ENCODE data around the gene GPR132. TPM values are rescaled to one million over a fixed set of nuclear protein-coding genes. Genes with fewer than 3 reads are reported as not detected.

GPR132 gene
- total and polyA plus RNA-seq, 2 donors from 2014 or later: 0.17 to 4.2 TPM

DNA sequence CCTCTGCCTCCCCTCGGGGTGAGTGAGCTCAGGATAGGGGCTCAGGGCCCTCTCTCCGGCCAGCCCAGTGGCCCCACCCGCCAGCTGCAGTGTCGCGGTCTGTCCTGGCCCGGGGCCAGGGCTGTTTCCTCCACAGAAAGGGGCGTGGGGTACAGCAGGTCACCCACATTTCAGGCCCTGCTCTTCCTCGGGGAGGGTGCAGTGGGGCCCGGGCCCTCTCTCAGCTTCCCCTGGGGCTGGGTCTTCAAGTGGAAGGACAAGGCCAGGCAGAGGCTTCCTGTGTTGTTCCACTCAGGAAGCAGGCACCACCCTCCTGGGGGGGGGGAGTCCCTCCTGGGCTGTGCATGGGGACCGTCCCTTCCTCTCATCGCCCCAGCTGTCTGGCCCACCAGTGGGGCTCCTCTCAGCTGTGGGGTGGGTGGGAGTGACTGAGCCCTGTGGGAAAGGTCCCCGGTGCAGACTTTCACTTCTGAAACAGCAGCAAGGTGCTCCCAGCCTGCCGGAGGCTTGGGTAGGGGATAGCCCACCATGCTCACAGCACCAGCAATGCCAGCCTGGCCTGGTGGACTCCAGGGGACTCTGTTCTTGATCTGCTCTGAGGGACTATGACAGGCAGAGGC, 3.7 kb downstream of the GPR132 start:
- Histone ChIP-seq H3K27me3 (ENCODE audit: control insufficient read depth, insufficient read depth, low read length) (no peaks in the 10 kb centered on the region), H3K27ac (ENCODE audit: low read depth in 2 of 2, low read length in 2 of 2) (peak overlapping the region; percentile 22 to 72), H3K9me3 (ENCODE audit: control insufficient read depth in 2 of 3, insufficient read depth in 1 of 3, low read length in 3 of 3) (no peaks in the 10 kb centered on the region), H3K4me3 (ENCODE audit: low read length in 3 of 3) (no peak overlapping the region), H3K9ac (ENCODE audit: low read length in 3 of 3) (no peak overlapping the region), H3K4me1 (ENCODE audit: control insufficient read depth in 2 of 3, insufficient read depth in 2 of 3, low read depth in 1 of 3, low read length in 3 of 3) (peaks cover 0 to 15% (median 0%) of the 10 kb centered on the region in 3 donors), H3K36me3 (ENCODE audit: control insufficient read depth in 2 of 3, insufficient read depth in 3 of 3, low read length in 3 of 3) (no peaks in the 10 kb centered on the region)
- DNase-seq: peak in 2 of 5 donors; percentile 58 to 75
- intact Hi-C loops (cut with DNase I): no loop called here
- FAIRE-seq: no peak
- TF ChIP-seq, protein P1, sequence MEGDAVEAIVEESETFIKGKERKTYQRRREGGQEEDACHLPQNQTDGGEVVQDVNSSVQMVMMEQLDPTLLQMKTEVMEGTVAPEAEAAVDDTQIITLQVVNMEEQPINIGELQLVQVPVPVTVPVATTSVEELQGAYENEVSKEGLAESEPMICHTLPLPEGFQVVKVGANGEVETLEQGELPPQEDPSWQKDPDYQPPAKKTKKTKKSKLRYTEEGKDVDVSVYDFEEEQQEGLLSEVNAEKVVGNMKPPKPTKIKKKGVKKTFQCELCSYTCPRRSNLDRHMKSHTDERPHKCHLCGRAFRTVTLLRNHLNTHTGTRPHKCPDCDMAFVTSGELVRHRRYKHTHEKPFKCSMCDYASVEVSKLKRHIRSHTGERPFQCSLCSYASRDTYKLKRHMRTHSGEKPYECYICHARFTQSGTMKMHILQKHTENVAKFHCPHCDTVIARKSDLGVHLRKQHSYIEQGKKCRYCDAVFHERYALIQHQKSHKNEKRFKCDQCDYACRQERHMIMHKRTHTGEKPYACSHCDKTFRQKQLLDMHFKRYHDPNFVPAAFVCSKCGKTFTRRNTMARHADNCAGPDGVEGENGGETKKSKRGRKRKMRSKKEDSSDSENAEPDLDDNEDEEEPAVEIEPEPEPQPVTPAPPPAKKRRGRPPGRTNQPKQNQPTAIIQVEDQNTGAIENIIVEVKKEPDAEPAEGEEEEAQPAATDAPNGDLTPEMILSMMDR (IDR thresholded peaks at IDR 0.05; ENCODE audit: borderline replicate concordance, extremely low read depth, insufficient read depth): no peak

DNA sequence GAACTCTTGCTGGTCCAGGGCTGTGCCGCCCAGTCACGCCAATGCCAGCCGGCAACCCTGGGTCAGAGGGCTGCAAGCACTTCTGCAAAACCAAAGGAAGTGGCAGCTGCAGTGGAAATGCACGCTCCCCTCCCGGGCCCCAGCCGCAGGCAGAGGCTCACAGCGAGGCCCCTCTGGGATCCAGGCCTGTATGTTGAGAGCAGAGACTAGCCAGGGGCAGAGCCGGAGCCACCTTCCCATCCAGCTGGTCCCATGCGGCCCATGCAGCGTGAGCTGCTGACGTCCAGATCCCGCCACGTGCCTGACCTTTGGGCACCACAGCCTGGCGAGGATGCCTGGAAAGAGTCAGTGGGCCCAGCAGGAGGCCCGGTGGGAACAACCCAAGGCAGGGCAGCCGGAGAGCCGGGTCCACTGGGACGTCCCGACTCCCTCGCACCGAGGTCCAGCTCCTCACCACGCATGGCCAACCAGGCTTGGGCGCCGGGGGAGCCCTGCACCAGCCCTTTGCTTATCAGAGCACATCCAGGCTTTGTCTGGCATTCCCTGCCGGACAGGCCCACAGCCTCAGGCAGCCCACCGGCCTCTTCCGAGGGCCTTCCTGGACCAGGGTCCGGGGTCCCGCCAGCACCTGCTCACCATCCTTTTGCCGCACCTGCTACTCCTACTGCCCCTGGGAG, 4.3 kb downstream of the GPR132 start:
- H3K27ac ChIP-seq (ENCODE audit: low read depth in 2 of 2, low read length in 2 of 2): peak overlapping the region; percentile 22 to 72
- intact Hi-C loops (cut with DNase I): no loop called here
- TF ChIP-seq, protein P1 (IDR thresholded peaks at IDR 0.05; ENCODE audit: borderline replicate concordance, extremely low read depth, insufficient read depth): no peak
- no peak overlapping the region for H3K9ac ChIP-seq (ENCODE audit: low read length in 3 of 3)
- H3K9me3 ChIP-seq (ENCODE audit: control insufficient read depth in 2 of 3, insufficient read depth in 1 of 3, low read length in 3 of 3): no peaks in the 10 kb centered on the region
- FAIRE-seq: no peak
- no peaks in the 10 kb centered on the region for H3K36me3 ChIP-seq (ENCODE audit: control insufficient read depth in 2 of 3, insufficient read depth in 3 of 3, low read length in 3 of 3)
- peaks cover 0 to 15% (median 0%) of the 10 kb centered on the region in 3 donors for H3K4me1 ChIP-seq (ENCODE audit: control insufficient read depth in 2 of 3, insufficient read depth in 2 of 3, low read depth in 1 of 3, low read length in 3 of 3)
- DNase-seq: peak; percentile 31 to 85 (median 55)
- no peaks in the 10 kb centered on the region for H3K27me3 ChIP-seq (ENCODE audit: control insufficient read depth, insufficient read depth, low read length)
- H3K4me3 ChIP-seq (ENCODE audit: low read length in 3 of 3): no peak overlapping the region

DNA sequence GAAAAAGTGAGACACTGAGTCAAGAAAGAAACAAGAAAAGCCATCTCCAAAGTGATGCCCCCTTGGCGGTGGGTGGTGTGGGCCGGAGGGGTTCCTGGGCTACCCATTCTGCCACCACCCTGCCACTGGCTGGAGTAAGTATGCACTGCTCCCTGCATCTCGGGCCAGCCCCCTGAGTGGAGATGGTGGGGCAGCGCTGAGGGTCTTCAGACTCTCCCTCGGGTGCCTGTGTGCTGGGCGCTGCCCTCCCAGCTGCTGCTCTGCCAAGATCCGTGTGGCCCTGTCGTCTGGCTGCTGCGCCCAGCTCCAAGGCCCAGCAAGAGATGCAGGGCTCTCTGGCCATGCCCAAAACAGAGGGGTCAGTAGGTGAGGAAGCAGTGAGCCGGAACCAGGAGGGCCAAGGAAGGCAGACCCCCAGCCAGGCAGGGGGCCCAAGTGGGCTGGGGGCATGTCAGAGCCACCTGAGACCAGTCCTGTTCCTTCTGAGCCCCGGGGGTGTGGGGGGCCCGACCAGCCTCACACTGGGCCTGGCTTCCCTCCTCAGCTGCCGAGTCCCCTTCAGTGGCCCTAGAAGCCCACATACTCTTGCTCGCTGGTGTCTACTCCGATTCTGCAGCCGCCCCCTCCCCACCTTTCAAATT, 5.2 kb downstream of the GPR132 start:
- Histone ChIP-seq H3K4me1 (ENCODE audit: control insufficient read depth in 2 of 3, insufficient read depth in 2 of 3, low read depth in 1 of 3, low read length in 3 of 3) (peaks cover 0 to 13% (median 0%) of the 10 kb centered on the region in 3 donors), H3K36me3 (ENCODE audit: control insufficient read depth in 2 of 3, insufficient read depth in 3 of 3, low read length in 3 of 3) (no peaks in the 10 kb centered on the region), H3K27ac (ENCODE audit: low read depth in 2 of 2, low read length in 2 of 2) (no peak overlapping the region), H3K9ac (ENCODE audit: low read length in 3 of 3) (no peak overlapping the region), H3K27me3 (ENCODE audit: control insufficient read depth, insufficient read depth, low read length) (no peaks in the 10 kb centered on the region), H3K9me3 (ENCODE audit: control insufficient read depth in 2 of 3, insufficient read depth in 1 of 3, low read length in 3 of 3) (no peaks in the 10 kb centered on the region), H3K4me3 (ENCODE audit: low read length in 3 of 3) (no peak overlapping the region)
- FAIRE-seq (no peak), DNase-seq (peak in 2 of 5 donors; percentile 48 to 67)
- TF ChIP-seq, protein P1 (IDR thresholded peaks at IDR 0.05; ENCODE audit: borderline replicate concordance, extremely low read depth, insufficient read depth): no peak
- intact Hi-C loops (cut with DNase I): no loop called here
